ENCODE data around the gene MOB3A.

DNA sequence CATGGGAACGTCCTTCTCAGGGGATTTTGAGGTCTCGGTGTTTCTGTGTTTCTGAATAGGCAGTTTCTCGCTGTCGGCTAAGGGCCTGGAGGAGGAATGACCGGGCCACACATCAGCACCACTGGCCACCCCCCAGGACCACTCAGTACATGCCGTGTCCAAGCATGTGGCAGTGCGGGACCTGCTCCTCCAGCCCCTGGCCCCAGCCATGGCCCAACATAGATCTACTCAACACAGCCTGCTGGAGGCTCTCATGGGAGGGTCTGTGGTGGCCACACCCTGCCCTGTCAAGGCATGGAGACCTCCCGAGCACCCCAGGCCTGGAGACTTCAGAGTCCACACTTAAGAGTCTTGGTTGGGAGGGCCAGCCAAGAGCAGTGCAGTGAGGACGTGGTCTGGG is 18.1 kb upstream of the MOB3A start:
- TF ChIP-seq, protein P1, sequence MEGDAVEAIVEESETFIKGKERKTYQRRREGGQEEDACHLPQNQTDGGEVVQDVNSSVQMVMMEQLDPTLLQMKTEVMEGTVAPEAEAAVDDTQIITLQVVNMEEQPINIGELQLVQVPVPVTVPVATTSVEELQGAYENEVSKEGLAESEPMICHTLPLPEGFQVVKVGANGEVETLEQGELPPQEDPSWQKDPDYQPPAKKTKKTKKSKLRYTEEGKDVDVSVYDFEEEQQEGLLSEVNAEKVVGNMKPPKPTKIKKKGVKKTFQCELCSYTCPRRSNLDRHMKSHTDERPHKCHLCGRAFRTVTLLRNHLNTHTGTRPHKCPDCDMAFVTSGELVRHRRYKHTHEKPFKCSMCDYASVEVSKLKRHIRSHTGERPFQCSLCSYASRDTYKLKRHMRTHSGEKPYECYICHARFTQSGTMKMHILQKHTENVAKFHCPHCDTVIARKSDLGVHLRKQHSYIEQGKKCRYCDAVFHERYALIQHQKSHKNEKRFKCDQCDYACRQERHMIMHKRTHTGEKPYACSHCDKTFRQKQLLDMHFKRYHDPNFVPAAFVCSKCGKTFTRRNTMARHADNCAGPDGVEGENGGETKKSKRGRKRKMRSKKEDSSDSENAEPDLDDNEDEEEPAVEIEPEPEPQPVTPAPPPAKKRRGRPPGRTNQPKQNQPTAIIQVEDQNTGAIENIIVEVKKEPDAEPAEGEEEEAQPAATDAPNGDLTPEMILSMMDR (IDR thresholded peaks at IDR 0.05; ENCODE audit: low read depth, low read length), result no peak
- no peak for TF ChIP-seq EZH2phosphoT487 (IDR thresholded peaks at IDR 0.05; ENCODE audit: low read depth)

All from OCI-LY3 (cell line).